GM21515 (cell line): ENCODE results near the gene SPACA9.

ENCODE experiments used
- ATAC-seq: cut with Tn5 transposase; IDR thresholded peaks from one replicate; pipeline ENCODE4 v1.9.1; 2021; ENCODE audit not compliant: unreplicated experiment

SPACA9 gene

GRCh38 chr9:132862533-132862932, 16.2 kb upstream of the SPACA9 start:
- ATAC-seq, result no peak

GRCh38 chr9:132863096-132863495, 15.6 kb upstream of the SPACA9 start:
- no peak for ATAC-seq

- no peak for ATAC-seq
These were observed 14.4 kb upstream of the SPACA9 start for GRCh38 chr9:132864277-132864676.

- no peak for ATAC-seq
These were observed 14.0 kb upstream of the SPACA9 start for GRCh38 chr9:132864691-132865090.

GRCh38 chr9:132866898-132867297, 11.8 kb upstream of the SPACA9 start:
- no peak for ATAC-seq

GRCh38 chr9:132869266-132869665, 9.4 kb upstream of the SPACA9 start:
- no peak for ATAC-seq

GRCh38 chr9:132873403-132873802, 5.3 kb upstream of the SPACA9 start:
- ATAC-seq, result no peak

- ATAC-seq, result no peak
These were observed 3.5 kb upstream of the SPACA9 start for GRCh38 chr9:132875159-132875558.

GRCh38 chr9:132876849-132877248, 1.8 kb upstream of the SPACA9 start:
- no peak for ATAC-seq

GRCh38 chr9:132877458-132877823, 1.3 kb upstream of the SPACA9 start:
- no peak for ATAC-seq

- peak; percentile 53 for ATAC-seq
These were observed 639 bp upstream of the SPACA9 start, which contains the start of gene AK8 for GRCh38 chr9:132877824-132878694. Gene AK8, minus strand, starts transcription at chr9:132878284. Its CDS starts 29 bp downstream, at chr9:132878255.

GRCh38 chr9:132879457-132880323, 992 bp downstream of the SPACA9 start:
- ATAC-seq, result no peak

GRCh38 chr9:132880324-132880661, 1.6 kb downstream of the SPACA9 start:
- ATAC-seq, result no peak

GRCh38 chr9:132881826-132882225, 3.1 kb downstream of the SPACA9 start:
- ATAC-seq, result no peak

GRCh38 chr9:132882616-132883015, 3.9 kb downstream of the SPACA9 start:
- no peak for ATAC-seq

- no peak for ATAC-seq
These were observed 4.9 kb downstream of the SPACA9 start for GRCh38 chr9:132883349-132884294.

GRCh38 chr9:132885720-132886333, 7.1 kb downstream of the SPACA9 start:
- ATAC-seq, result no peak

GRCh38 chr9:132886334-132886725, 7.6 kb downstream of the SPACA9 start:
- ATAC-seq, result no peak

GRCh38 chr9:132887181-132888120, 8.8 kb downstream of the SPACA9 start:
- no peak for ATAC-seq
